ENCODE results near the gene NUP214. TPM values are rescaled to one million over a fixed set of nuclear protein-coding genes. Genes with fewer than 3 reads are reported as not detected.
"Not testable (repeated sequence)": the region's sequence is repeated elsewhere in the genome, so short reads cannot be mapped to it uniquely, and the experiment has no call there.

The NUP214 gene
- polyA plus RNA-seq, 1 of the 3 experiments (the other 2 are of a cell fraction): 8.0 TPM

DNA sequence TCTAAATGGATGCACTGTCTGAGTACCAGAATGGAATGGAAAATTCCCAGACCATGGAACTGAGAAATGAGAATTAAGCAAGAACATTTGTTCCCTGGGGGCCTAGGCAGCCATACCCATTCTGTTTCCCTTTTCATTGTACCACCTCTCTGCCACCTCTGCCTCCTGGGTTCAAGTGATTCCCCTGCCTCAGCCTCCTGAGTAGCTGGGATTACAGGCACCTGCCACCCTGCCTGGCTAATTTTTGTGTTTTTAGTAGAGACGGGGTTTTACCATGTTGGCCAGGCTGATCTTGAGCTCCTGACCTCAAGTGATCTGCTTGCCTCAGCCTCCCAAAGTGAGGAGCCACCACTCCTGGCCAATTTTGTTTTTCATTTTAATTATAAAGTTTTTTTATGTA lies 33.3 kb downstream of the NUP214 start:
- DNase-seq: not testable (repeated sequence)
- 93% methylated on average over 1 of the region's 1 CpG for WGBS (ENCODE audit: low lambda C conversion rate)

DNA sequence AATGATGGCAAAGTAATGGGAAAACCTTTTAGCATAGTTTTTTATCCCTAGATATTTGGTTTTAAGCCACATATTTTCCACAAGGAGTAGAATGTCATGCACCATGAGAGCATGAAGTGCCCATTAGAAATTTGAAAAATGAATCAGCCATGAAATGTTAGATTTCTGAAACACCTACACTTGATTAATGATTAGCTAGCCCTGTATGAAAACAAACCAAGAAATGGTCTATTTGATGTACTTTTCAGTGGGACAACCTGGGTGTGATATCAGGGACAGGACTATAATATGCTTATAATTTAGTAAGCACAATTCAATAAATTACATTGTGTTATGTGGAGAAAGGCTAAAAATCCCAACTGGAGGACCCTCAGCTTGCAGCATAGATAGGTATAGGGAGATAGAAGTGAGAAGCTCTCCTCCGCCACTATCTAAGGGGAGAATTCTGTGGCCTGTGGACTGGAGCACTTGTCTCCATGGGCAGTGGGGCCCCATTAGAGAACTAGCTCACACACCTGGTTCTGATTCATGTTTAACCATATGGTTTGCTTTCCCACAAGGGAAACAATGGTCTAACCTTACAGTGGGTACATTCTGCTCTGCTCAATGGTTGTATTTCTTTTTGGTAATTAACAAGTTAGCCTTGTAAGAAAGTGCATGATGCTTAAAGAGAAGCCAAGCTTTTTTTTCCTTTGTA lies 35.2 kb downstream of the NUP214 start:
- CTCF ChIA-PET: interaction anchor here (3.3 kb wide), 1 partner anchor 176 kb away, joined by 11 read pairs; no protein-coding TSS in a partner anchor
- Histone ChIP-seq H3K4me3 (ENCODE audit: low read depth in 2 of 2, low read length in 1 of 2) (no peak overlapping the region), H2AFZ (ENCODE audit: low read depth) (no peak overlapping the region), H3K27me3 (ENCODE audit: insufficient read depth) (no peaks in the 10 kb centered on the region), H3F3A (replicated peaks; ENCODE audit: insufficient read depth) (no peaks in the 10 kb centered on the region), H3K79me2 (ENCODE audit: insufficient read depth) (peaks cover 17% of the 10 kb centered on the region), H3K9me2 (no peaks in the 10 kb centered on the region), H4K20me1 (ENCODE audit: insufficient read depth) (no peaks in the 10 kb centered on the region), H3K27ac (ENCODE audit: low read depth in 2 of 2, low read length in 1 of 2) (no peak overlapping the region), H3K9ac (no peak overlapping the region), H3K36me3 (replicated peaks in 1 of 2; ENCODE audit: control insufficient read depth in 1 of 2, insufficient read depth in 2 of 2, low read length in 1 of 2) (peaks cover 63 to 67% of the 10 kb centered on the region in 2 experiments), H3K4me1 (ENCODE audit: control insufficient read depth in 1 of 2, insufficient read depth in 2 of 2, low read depth in 1 of 2, low read length in 1 of 2) (no peaks in the 10 kb centered on the region), H3K4me2 (no peak overlapping the region), H3K9me3 (no peaks in the 10 kb centered on the region)
- DNase-seq: no peak
- TF ChIP-seq FOSL2 (IDR thresholded peaks at IDR 0.05; ENCODE audit: borderline replicate concordance, low read depth) (no peak), TAF1 (IDR thresholded peaks at IDR 0.05; ENCODE audit: borderline replicate concordance, low read depth, low read length) (no peak), NRF1 (IDR thresholded peaks at IDR 0.05; ENCODE audit: low read depth, low read length) (no peak), RAD21 (IDR thresholded peaks at IDR 0.05; ENCODE audit: low read length) (no peak), SIN3A (IDR thresholded peaks at IDR 0.05; ENCODE audit: borderline replicate concordance, low read depth, low read length) (no peak), CHD2 (IDR thresholded peaks at IDR 0.05; ENCODE audit: low read length, partially characterized antibody) (no peak), TCF12 (IDR thresholded peaks at IDR 0.05) (no peak), EZH2phosphoT487 (IDR thresholded peaks at IDR 0.05; ENCODE audit: borderline replicate concordance, low read depth) (no peak), RCOR1 (IDR thresholded peaks at IDR 0.05; ENCODE audit: low read length) (no peak), EP300 (IDR thresholded peaks at IDR 0.05; ENCODE audit: borderline replicate concordance in 1 of 2, low read depth in 1 of 2, low read length in 1 of 2) (no peak), ELF1 (IDR thresholded peaks at IDR 0.05) (no peak)
- TF ChIP-seq, protein P1, sequence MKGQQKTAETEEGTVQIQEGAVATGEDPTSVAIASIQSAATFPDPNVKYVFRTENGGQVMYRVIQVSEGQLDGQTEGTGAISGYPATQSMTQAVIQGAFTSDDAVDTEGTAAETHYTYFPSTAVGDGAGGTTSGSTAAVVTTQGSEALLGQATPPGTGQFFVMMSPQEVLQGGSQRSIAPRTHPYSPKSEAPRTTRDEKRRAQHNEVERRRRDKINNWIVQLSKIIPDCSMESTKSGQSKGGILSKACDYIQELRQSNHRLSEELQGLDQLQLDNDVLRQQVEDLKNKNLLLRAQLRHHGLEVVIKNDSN (IDR thresholded peaks at IDR 0.05; ENCODE audit: borderline replicate concordance, low read depth): no peak
- POLR2A ChIA-PET: no interaction called here
- 100% methylated on average over 1 of the region's 1 CpG for WGBS (ENCODE audit: low lambda C conversion rate)

More for the DNA sequence above, 33.3 kb downstream of the NUP214 start:
- H3K4me3 ChIP-seq (ENCODE audit: low read depth in 2 of 2, low read length in 1 of 2); H3K9me3 ChIP-seq; H3K27ac ChIP-seq (ENCODE audit: low read depth in 2 of 2, low read length in 1 of 2); H3K27me3 ChIP-seq (ENCODE audit: insufficient read depth); H3F3A ChIP-seq (replicated peaks; ENCODE audit: insufficient read depth); POLR2A ChIA-PET; H3K9me2 ChIP-seq; H2AFZ ChIP-seq (ENCODE audit: low read depth); H4K20me1 ChIP-seq (ENCODE audit: insufficient read depth); H3K9ac ChIP-seq; H3K4me2 ChIP-seq; H3K4me1 ChIP-seq (ENCODE audit: control insufficient read depth in 1 of 2, insufficient read depth in 2 of 2, low read depth in 1 of 2, low read length in 1 of 2): not testable (repeated sequence)
- CTCF ChIA-PET: interaction anchor here (2.7 kb wide), 1 partner anchor 178 kb away, joined by 15 read pairs; no protein-coding TSS in a partner anchor
- H3K79me2 ChIP-seq (ENCODE audit: insufficient read depth): peaks cover 20% of the 10 kb centered on the region
- peaks cover 55 to 65% of the 10 kb centered on the region in 2 experiments for H3K36me3 ChIP-seq (replicated peaks in 1 of 2; ENCODE audit: control insufficient read depth in 1 of 2, insufficient read depth in 2 of 2, low read length in 1 of 2)

Data from SK-N-SH (cell line).